Measurements from ENCODE around the gene EPHA6.
"Not testable (repeated sequence)": the region's sequence is repeated elsewhere in the genome, so short reads cannot be mapped to it uniquely, and the experiment has no call there.

The EPHA6 gene

DNA sequence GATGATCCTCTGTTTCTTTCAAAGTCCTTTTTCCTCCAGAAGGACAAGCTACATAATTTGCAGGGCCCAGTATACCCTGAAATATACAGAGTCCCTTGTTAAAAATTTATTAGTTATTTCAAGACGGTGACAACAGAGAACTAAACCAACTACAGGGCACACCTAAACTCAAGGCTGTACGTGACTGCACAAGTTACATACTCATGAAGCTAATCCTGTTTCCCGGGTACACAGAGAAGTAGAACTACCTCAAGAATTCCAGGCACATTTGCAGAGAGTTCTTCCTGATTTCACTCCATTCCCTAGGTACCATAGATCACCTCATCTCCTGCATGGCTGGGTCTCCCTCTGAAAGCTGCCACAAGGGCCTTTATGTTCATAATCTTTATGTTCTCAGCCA lies 670.8 kb downstream of the EPHA6 start:
- no peak for DNase-seq

DNA sequence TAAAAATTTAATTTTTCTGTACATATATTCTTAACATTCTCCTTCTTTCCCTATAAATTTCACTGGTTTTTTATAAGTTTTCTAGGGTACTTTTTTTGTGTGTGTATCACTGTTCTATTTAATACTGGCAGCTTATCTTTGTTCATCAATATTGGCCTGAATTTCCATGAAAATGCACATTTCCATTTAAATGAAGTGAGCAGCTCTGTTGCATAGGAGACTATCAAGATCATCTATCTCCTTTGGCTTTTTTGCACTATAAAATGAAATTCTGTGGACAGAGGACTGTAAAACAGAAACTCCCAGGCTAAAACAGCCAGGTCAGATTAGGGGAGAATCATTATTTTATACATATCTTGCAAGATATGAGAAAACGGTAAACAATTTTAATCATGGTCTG lies 673.2 kb downstream of the EPHA6 start:
- no peak for DNase-seq

DNA sequence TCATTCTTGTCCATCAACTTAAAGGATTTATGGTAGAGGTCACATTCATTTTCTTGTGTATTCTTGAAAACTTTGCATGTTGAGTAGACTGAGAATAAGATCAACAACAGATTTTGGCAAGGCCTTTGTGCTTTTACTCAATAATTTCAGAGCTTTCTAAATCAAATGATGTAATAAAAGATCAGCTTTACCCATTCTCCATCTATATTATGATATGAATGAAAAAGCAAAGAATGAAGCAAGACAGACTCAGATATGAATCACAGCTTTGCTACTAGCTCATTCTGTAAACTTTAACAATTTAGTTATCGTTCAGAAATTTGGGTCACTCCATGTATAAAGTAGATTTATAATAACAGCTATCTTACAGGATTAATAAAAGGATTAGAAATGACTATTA lies 674.3 kb downstream of the EPHA6 start:
- DNase-seq: no peak

DNA sequence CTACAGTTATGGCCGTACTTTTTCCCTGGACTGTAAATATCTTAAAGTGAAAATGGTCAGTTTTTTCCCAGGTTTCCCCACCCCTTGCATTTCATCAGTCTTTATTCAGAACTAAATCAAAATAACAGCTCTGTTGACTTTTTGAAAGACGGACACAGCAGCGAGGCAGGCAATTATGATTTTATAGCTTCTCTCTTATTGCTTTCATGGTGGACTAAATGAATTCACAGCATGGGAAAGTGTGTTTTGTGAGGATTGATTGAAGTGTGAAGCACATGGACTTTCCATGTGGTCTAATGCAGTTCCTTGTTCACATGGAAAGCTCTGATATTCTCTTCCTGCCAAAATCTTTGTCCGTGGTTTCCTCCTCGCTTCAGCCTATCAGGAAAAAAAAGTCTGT lies 681.5 kb downstream of the EPHA6 start:
- no peak for DNase-seq

DNA sequence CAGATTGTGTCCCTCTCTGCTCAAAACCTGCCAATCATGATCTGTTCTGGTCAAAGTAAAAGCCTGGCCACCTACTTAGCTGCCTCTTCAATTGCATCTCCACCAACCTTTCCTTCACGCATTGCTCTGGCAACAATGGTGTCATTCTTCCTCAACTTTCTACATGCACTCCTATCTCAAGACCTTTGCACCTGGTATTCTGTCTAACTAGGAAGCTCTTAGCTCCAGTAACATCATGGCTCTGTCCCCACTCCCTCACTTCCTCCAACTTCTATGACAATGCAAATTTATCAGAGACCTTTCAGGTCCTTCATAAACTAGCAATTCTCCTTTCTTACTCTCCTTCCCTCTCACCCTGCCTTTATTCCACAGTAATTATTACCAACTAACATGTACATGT lies 682.7 kb downstream of the EPHA6 start:
- no peak for DNase-seq

DNA sequence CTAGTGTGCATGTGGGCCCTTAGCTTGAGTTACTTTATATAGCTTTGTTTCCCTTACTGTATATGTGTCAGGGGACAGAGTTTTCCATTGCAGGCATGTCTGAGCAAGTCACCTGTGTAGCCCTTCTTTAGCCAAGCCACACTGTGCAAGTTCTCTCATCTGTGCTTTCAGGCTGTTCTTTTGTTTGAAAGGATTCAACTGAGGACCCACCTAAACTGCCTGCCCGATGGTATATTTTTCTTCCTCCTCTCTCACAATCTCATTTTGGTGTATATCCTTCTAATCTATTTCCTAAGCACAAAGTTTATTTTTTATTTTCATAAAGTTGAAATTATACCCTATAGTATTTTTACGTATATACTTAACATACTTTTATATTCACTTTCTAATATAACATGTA lies 690.1 kb downstream of the EPHA6 start:
- DNase-seq: no peak

DNA sequence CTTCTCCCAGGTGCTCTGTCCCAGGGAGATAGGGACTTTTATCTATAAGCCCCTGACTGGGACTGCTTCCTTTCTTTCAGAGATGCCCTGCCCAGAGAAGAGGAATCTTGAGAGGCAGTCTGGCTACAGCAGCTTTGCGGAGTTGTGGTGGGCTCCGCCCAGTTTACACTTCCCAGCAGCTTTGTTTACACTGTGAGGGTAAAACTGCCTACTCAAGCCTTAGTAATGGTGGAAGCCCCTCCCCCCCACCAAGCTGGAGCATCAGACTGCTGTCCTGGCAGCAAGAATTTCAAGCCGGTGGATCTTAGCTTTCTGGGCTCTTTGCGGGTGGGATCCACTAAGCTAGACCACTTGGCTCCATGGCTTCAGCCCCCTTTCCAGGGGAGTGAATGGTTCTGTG lies 696.4 kb downstream of the EPHA6 start:
- no peak for DNase-seq

DNA sequence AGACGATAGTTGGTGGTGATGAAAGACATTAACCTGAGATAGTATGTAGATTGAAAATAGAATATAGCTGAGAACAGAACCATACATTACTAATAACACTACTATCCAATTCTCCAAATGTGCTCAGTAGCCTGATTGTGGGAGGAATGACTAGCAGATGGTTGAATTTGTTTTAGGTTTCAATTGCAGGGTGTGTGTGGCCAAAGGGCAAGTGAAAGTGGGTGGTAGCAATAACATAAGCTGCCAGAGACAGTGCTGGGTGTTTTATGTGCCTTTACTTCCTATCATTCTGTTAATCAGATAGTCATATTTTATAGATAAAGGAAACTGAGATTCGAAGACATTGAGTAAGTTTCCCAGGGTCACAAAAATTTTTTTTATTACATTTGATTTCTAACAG lies 700.7 kb downstream of the EPHA6 start:
- DNase-seq: no peak

DNA sequence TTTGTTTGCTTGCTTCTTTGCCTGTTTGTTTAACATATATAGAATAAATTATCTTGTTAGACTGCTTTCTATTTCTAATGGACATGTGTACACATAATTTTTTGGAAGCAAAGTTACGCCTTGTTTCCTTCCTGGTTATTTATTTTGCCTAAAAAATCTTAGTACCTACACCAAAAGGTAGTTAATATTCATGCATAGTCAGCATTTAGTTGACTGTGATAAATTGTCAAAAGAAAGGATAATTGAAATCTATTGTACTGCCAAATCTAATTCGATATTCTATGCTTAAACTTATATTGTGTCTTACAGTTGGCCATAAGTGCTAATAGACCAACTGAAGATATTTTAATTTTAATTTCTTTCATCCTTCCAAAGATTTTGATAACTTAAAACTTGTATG lies 716.3 kb downstream of the EPHA6 start:
- no peak for DNase-seq

DNA sequence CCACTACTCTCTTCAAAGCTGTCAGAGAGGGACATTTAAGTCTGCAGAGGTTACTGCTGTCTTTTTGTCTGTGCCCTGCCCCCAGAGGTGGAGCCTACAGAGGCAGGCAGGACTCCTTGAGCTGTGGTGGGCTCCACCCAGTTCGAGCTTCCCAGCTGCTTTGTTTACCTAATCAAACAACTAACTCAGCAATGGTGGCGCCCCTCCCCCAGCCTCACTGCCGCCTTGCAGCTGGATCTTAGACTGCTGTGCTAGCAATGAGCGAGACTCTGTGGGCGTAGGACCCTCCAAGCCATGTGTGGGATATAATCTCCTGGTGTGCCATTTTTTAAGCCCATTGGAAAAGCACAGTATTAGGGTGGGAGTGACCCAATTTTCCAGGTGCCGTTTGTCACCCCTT lies 733.2 kb downstream of the EPHA6 start:
- not testable (repeated sequence) for DNase-seq

DNA sequence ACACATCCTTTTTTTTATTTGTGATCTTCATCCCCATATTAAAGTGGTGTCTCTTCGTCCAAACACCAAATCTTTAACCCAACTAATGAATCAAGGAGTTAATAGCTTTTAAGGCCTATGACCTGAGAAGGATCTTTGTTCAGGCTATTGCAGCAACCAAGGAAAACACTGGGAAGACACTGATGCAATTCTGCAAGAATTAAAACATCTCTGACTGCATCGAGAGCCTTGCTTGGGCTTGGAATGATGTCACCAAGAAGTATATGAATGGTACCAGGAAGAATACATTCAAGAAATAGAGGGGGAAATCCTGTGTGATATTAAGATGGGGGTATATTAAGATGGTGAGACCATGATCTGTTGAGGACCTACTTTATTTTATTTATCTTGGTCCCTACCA lies 736.0 kb downstream of the EPHA6 start:
- DNase-seq: no peak

DNA sequence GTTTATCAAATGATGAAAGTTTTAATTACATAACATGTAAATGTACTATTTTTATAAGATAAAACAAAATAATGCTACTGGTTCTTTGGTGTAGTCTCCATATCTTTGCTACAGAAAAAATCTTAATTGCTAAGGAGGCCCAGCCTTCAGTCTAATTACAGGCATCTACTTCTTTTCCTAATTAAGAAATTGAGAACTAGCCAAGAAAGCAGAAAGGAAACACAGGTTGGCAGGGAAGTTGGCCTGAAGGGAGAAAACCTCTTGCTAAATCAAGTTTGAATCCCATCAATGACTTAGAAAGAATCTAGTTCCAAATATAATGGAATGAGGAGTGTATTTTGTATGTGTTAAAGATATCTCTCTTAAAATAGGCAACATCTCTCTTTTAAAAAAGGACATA lies 737.8 kb downstream of the EPHA6 start:
- no peak for DNase-seq

DNA sequence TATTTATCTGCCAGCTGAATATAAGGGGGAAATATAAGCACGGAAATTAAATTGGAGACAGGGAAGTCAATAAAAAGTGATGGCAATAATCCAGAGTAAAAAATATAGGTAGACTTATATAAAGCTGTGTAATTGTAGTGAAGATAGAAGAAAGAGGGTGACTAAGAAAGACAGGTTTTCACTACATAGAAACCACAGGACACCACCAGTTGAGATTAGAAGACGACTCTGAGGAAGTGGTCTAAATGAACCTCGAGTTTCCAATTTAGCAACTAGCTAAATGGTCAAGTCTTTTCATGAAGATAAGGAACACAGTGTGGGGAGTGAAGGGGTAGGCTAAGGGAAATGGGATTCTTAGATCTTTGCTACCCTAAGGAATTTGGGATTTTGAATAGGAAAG lies 761.3 kb downstream of the EPHA6 start:
- DNase-seq: no peak

DNA sequence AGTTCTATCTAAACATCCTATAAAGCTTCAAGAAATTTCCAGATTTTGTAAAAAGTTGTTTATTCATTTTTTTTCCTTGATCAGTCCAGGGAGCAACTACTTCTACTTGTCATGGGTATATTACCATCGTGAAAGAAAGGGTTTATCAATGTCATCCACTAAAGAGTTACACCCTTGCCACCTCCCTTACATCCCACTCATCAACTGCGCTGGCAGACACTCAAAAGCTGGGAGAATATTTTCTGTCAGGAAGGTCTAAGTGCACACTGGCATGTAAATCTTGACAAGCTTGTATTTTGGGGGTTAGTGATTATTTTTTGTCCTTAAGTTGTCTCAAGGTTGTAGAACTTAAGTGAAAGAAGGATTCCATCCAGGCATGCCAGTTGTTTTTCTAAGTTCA lies 761.8 kb downstream of the EPHA6 start:
- no peak for DNase-seq

DNA sequence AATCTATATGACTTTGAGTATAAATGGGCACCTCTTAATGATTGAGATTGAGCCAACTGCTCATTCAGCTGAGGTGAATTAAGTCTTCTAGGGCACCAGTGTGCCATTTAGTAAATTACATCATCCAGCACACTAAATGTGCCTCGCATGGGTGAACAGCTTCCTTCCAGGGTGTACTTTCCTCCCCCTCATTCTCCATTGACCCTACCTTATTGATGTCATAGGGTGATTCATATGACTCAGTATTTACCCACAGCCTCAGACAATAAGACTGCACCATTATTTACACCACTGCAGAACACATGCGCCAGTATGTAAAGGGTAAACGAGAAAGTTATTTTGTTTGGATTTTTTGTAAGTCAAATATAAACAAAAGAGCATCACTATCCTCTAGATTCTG lies 765.0 kb downstream of the EPHA6 start:
- no peak for DNase-seq

DNA sequence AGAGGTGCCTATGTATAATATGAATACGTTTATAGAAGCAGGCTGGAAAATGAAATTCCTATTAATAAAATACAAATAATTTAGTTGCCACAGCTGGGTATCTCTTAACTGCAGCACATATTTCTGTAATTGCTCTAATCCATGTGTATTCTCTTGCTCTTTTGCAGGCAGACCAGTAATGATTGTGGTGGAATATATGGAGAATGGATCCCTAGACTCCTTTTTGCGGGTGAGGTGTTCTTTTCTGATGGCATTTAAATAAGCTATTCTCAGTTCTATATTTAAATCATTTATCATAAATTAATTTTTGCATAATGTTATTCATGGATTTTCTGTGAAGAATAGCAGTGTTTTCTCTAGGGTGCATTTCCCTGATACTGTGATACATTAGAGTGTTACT lies 796.2 kb downstream of the EPHA6 start:
- no peak for DNase-seq

DNA sequence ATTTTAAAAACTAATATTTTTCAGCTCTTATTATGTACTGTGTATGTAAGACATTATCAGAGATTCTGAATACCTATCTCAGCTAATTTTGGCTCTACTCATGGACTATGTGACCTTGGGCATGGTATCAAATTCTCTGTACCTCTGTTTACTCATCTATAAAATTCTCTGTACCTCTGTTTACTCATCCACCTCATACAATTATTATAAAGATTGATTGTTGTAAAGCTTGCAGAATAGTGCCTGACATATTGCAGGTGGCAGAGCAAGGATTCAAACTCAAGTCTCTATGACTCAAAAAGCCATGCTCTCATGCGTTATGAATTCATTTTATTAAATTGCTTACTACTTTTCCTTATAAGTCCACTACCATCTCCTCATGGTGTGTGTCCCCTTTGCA lies 798.2 kb downstream of the EPHA6 start:
- no peak for DNase-seq

DNA sequence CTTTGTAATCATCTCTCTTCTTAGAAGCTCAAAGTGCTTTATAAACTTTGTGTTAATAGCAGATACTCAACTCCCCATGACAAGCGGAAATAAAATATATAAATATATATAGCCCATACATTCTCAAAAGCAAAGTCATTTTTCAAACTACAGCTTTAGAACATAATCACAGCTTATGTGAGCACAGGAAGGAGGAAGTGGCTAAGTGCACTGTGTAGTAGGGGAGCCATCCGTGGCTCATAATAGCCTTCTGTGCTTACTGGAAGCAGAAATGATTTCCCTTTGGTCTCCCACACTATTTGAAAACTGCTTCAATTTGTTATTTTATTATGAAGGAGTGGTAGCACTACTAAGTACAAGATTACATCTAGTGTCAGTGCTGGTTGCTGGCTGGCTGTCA lies 798.7 kb downstream of the EPHA6 start:
- no peak for DNase-seq

DNA sequence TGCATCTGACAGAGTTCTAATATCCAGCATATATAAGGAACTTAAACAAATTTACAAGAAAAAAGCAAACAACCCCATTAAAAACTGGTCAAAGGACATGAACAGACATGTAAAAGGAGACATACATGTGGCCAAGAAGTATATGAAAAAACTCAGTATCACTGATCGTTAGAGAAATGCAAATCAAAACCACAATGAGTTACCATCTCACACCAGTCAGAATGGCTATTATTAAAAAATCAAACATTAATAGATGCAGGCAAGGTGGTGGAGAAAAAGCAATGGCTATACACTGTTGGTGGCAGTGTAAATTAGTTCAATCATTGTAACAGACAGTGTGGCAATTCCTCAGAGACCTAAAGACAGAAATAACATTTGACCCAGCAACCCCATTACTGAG lies 806.1 kb downstream of the EPHA6 start:
- not testable (repeated sequence) for DNase-seq

DNA sequence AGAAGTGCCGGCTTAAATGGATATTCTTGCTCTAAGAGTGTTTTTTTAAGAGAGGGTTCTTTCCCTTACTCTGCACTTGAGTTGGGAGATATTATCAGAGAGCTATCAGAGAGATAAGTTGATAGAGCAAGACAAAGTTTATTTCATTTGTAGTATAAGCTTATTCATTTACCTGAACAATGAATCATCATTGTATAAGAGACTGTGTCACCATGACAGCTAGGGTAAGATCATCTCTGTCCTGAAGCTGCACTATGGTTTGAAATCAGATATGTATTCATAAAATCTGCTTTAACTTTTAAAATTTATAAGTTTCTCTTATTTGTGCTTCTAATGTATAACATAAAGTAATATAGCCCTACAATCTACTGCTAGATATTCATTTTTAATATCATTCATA lies 822.1 kb downstream of the EPHA6 start:
- no peak for DNase-seq

DNA sequence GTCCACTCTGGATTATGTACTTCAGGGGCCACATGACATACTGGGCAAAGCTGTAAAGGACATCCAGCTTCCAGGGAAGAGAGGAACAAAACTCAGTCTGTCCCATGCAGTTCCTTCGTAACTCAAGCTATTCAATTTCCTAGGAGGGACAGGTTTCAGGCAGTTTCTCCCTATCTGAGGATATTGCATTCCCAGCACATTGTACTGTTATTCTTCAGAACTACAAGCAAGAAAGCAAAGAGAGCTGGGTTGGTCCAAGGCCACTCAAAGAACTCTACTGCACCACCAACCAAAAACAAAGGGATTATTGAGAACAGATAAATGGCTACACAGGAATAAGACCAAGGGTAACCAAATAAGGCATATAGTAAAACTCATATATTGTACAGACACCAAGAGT lies 832.5 kb downstream of the EPHA6 start:
- DNase-seq: no peak

DNA sequence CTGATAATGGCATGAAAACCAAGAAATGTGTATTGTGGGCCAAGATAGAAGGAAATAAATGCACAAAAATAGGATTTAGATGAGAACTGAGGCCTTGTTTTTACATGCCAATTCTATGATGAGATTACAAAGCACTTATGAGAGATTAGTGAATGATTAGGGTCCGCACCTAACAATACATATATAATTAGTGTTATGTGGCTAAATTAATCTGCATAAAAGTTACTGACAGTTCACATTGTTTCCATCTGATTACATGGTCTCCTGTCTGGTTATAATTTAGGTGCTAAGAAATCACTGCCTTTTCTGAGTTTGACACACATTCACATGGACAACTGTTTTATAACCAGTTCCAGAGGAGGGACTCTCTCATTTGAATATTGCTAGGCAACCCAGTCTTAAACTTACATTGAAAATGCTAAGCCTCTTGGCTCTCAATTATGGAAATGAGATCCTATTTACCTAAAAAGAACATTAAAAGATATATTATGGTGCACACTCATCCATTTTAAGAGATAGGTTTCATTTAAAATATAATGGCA lies 833.1 kb downstream of the EPHA6 start:
- DNase-seq: no peak

DNA sequence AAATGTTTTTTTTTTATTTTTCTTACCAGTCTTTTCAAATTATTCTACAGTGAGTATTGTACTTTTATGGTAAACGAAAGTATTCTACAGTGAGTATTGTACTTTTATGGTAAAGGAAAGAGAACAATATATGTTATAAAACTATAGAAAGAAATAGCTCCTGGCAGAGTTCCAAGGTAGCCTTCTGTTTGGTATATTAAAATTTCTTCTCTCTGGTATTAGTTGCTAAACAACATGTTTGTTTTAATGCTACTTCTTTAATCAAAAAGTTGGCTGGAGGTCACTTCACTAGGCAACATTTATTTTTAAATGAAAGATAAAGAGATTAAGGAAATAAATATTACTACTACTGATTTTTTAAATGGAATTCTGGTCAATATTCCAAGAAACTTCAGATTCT lies 841.6 kb downstream of the EPHA6 start:
- no peak for DNase-seq

DNA sequence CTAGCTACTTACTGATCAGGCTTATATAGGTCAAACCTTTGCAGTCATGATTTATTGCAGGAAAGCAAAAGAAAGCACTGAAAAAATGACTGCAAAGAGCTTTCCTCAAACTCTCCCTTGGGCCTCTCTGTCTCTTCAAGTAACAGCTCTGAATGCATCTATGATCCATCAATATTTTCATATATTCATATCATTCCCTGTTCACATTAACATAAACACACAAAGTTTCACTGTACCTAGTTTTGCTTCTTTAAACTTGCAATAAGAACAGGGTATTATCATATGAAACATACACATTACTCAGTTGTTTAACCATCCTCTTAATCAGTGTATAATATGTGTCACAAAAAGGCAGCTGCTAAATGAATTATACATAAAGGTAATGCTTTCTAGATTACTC lies 842.2 kb downstream of the EPHA6 start:
- DNase-seq: no peak

DNA sequence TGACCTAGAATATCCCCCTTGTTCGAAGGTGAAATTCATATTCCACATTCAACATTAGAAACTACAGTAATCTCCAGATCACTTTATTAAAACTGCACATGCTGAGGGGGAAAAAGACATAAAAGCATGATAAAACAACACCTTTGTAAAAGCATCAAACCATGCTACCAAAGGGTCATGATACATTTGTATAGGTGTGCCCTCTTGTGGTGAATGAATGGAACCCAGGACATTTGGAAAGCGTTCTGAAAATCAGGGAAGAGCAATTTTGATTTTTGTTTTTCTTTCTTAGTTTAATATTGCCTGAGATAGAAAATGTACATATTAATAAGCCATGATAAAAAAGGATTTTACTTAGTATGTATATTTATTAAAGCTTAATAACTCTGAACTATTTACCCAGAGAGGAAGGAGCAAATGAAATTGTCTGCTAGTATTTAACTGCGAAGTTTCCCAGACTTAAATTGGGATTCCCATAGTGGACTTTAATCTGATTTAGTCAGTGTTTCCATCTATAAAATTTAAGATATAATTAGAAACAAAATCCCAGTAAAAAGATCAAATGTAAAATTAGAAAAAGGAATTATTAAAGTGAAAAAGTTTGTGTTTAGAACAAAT lies 844.4 kb downstream of the EPHA6 start:
- DNase-seq: no peak

DNA sequence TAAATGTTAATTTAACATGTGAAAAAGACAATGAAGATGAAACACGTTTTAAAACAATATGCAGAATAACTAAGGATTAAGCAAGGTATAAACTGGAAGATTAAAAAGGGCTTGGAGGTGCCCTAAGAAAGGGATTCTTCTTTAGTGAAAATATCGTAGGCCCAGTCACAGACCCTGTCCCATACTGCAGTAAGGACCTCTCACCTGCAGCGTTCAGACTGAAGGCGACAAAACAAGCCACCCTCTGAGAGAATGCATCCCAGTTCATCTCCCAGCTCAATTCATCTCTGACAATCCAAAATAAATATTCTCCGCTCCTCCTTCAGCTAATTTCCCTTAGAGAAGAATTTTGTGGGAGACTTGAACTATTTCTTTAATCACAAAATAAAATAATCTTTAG lies 847.9 kb downstream of the EPHA6 start:
- no peak for DNase-seq

All from activated T-cell treated with anti-CD3 and anti-CD28 coated beads, Interleukin-2, amount 50 U/mL, for 1 hour (primary cell).